Measurements from ENCODE around the gene ETF1. TPM values are rescaled to one million over a fixed set of nuclear protein-coding genes. Genes with fewer than 3 reads are reported as not detected.

ETF1 gene
- total and polyA plus RNA-seq, 9 of the 15 experiments (the other 6 are each of a cell fraction or from before 2014, with no cell fraction given), result 53.7 to 209 (median 164) TPM

DNA sequence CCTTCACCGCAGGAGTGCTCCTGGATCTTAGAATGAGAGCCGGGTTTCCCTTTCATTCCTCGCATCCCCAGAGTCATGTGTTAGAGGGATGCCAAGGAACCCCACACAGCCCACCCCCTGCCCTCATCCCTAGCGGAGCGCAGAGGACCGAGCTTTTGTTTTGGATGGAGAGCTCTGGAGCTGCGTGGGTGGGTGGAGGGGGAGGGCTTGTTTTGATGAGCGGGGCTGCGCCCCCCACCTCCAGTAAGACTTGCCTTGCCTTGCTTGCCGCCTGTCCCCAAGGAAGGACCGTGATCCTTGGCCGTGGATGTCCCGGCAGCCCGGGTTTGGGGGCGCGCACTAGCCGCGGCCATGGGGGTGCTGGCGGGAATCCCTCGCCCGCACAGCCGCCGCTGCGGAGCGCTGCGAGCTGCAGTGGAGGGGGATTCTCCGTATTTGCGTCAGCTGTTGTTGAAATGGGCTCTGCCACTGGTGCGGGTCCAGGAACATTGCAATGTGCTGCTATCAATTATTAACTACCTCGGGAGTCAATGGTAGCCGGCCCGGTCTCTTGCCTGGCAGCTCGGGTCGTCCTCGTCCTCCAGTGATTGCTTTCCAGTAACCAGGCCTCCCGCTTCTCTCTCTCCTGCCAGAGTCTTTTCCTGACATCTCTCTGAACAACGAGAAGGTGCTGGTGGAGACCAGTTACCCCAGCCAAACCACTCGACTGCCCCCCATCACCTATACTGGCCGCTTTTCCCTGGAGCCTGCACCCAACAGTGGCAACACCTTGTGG, 76.7 kb downstream of the ETF1 start (continued):
- TF ChIP-seq GTF3C2 (IDR thresholded peaks at IDR 0.05; ENCODE audit: borderline replicate concordance, extremely low read depth, insufficient read length), result no peak
- TF ChIP-seq ZNF134 (CRISPR knock-in tag; conservative IDR thresholded peaks at IDR 0.05), result no peak
- no peak for TF ChIP-seq ZNF57 (CRISPR knock-in tag; IDR thresholded peaks at IDR 0.05)
- no peak for TF ChIP-seq HDAC2 (IDR thresholded peaks at IDR 0.05)
- no peak for TF ChIP-seq IRF1 (CRISPR knock-in tag; IDR thresholded peaks at IDR 0.05; ENCODE audit: borderline replicate concordance)
- TF ChIP-seq, protein P1, sequence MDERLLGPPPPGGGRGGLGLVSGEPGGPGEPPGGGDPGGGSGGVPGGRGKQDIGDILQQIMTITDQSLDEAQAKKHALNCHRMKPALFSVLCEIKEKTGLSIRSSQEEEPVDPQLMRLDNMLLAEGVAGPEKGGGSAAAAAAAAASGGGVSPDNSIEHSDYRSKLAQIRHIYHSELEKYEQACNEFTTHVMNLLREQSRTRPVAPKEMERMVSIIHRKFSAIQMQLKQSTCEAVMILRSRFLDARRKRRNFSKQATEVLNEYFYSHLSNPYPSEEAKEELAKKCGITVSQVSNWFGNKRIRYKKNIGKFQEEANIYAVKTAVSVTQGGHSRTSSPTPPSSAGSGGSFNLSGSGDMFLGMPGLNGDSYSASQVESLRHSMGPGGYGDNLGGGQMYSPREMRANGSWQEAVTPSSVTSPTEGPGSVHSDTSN (CRISPR knock-in tag; IDR thresholded peaks at IDR 0.05; ENCODE audit: low read depth), result no peak
- TF ChIP-seq, protein P1 (tag; conservative IDR thresholded peaks at IDR 0.05; ENCODE audit: low read depth), result no peak
- no peak for TF ChIP-seq ETV5 (CRISPR knock-in tag; IDR thresholded peaks at IDR 0.05; ENCODE audit: low read depth)
- TF ChIP-seq NFE2L1 (tag; IDR thresholded peaks at IDR 0.05; ENCODE audit: borderline replicate concordance, low read depth), result no peak
- TF ChIP-seq CBX8 (IDR thresholded peaks at IDR 0.05; ENCODE audit: borderline replicate concordance, extremely low read depth, low read depth, low read length, poor library complexity, severe bottlenecking), result no peak
- no peak for TF ChIP-seq NR2C2 (CRISPR knock-in tag; IDR thresholded peaks at IDR 0.05)
- TF ChIP-seq NR2C2 (tag; IDR thresholded peaks at IDR 0.05), result no peak
- peak; percentile 1; the same call in 1 of the 2 replicates for TF ChIP-seq MEF2A (IDR thresholded peaks at IDR 0.05; ENCODE audit: control insufficient read depth, low read depth, low read length)
- TF ChIP-seq BRF2 (IDR thresholded peaks at IDR 0.05; ENCODE audit: borderline replicate concordance, insufficient read depth, insufficient read length), result no peak
- TF ChIP-seq PHB (CRISPR knock-in tag; IDR thresholded peaks at IDR 0.05), result no peak
- no peak; the same call in 1 of the 2 replicates for TF ChIP-seq GABPB1 (CRISPR knock-in tag; IDR thresholded peaks at IDR 0.05)
- no peak for TF ChIP-seq SAFB2 (IDR thresholded peaks at IDR 0.05; ENCODE audit: borderline replicate concordance, low read depth, low read length, severe bottlenecking)
- TF ChIP-seq, protein P2, sequence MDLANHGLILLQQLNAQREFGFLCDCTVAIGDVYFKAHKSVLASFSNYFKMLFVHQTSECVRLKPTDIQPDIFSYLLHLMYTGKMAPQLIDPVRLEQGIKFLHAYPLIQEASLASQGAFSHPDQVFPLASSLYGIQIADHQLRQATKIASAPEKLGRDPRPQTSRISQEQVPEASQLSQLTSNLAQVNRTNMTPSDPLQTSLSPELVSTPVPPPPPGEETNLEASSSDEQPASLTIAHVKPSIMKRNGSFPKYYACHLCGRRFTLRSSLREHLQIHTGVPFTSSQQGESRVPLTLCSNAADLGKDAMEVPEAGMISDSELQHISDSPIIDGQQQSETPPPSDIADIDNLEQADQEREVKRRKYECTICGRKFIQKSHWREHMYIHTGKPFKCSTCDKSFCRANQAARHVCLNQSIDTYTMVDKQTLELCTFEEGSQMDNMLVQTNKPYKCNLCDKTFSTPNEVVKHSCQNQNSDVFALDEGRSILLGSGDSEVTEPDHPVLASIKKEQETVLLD (IDR thresholded peaks at IDR 0.05), result no peak
